Thymus (tissue), 11 donors: ENCODE measurements around the gene LRMDA. TPM values are rescaled to one million over a fixed set of nuclear protein-coding genes. Genes with fewer than 3 reads are reported as not detected.

Experiments used
- DNase-seq, 9 donors: peaks; one replicate each; pipeline ENCODE4 v3.0.0-alpha.2; 2013; ENCODE audit warnings: low spot score in 9 of 9, low read depth in 6 of 9, missing footprints in 1 of 9
- H3K27ac ChIP-seq, 2 donors: one replicate each; pipeline ENCODE4 v1.5.1; 2013; ENCODE audit warnings: control low read depth in 1 of 2, low read depth in 1 of 2, low read length in 1 of 2, mild to moderate bottlenecking in 1 of 2, moderate library complexity in 1 of 2
- H3K27me3 ChIP-seq, 2 donors: one replicate each; pipeline ENCODE4 v1.5.1; 2013; ENCODE audit warnings: low read length in 1 of 2; ENCODE audit not compliant: control insufficient read depth in 2 of 2, insufficient read depth in 1 of 2
- H3K36me3 ChIP-seq, 2 donors: one replicate each; pipeline ENCODE4 v1.5.1; 2013; ENCODE audit warnings: low read length in 1 of 2, mild to moderate bottlenecking in 1 of 2, moderate library complexity in 1 of 2; ENCODE audit not compliant: control insufficient read depth in 2 of 2, insufficient read depth in 2 of 2
- H3K4me1 ChIP-seq, 2 donors: one replicate each; pipeline ENCODE4 v1.5.1; 2013; ENCODE audit warnings: low read length in 2 of 2; ENCODE audit not compliant: control insufficient read depth in 2 of 2, insufficient read depth in 2 of 2
- H3K4me3 ChIP-seq, 2 donors: one replicate each; pipeline ENCODE4 v1.5.1; 2013; ENCODE audit warnings: low read length in 2 of 2, control low read depth in 1 of 2, mild to moderate bottlenecking in 1 of 2
- H3K9me3 ChIP-seq, 2 donors: one replicate each; pipeline ENCODE4 v1.5.1; 2013; ENCODE audit warnings: low read length in 1 of 2, mild to moderate bottlenecking in 1 of 2; ENCODE audit not compliant: control insufficient read depth in 2 of 2, insufficient read depth in 1 of 2
- WGBS: extraction: QIAGEN DNeasy Blood & Tissue Kit; methylation state at CpG from one replicate; pipeline ENCODE4 v1.1.7; 2013; 5-methylcytosine and 5-hydroxymethylcytosine counted together
- polyA plus RNA-seq: library from polyadenylated mRNA; stranded (reverse); fragments of 200-250 nt; gene quantifications from one replicate; pipeline ENCODE4 v1.2.3, GENCODE V29; 2013
- total RNA-seq: library from RNA; stranded (reverse); fragments of 120-200 nt; gene quantifications from one replicate; pipeline ENCODE4 v1.2.4, GENCODE V29; 2013
- donor health status: healthy.

Gene LRMDA
- total and polyA plus RNA-seq, 2 donors: 2.5 to 4.6 TPM

DNA sequence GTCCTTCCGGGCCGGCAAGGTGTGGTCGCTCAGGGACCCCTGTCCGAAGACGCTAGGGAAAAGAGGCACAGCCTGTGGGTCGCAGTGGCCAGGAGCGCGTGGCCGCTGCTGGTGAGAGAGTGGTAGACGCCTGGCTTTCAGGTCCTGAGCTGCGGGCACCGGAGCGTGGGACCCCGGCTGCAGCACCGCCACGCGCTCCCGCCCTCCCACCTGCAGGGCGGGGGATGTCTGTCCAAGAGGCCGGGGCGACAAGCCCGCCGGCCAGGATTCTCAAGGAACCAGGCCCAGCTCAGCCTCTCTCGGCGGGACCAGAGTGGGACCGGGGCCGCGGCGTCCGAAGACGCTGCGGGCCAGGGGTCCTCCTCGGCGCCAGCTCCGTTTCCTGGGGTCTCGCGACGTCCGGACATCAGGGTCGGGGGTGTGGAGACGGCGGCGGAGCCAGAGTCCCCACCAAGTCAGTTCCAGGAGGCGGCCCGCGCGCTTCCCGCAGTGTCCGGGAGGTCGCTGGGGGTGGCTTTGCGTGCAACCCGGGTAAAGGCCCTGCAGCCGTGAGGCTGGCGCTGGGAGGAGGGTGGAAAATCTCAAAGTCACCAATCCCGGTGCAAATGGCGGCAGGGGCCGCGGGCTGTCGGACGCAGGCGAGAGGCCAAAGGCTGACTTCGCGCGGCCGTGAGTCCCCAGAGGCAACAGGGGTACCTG is 35.3 kb upstream of the LRMDA start:
- Histone ChIP-seq H3K4me1 (peaks cover 0 to 17% of the 10 kb centered on the region in 2 donors), H3K9me3 (peaks cover 0 to 4% of the 10 kb centered on the region in 2 donors), H3K27me3 (peaks cover 57 to 94% of the 10 kb centered on the region in 2 donors), H3K27ac (peak overlapping the region; percentile 7 to 68), H3K4me3 (peak overlapping the region; percentile 22 to 29), H3K36me3 (no peaks in the 10 kb centered on the region)
- WGBS: 17% methylated on average over 65 of the region's 65 CpGs
- no peak for DNase-seq

- H3K27me3 ChIP-seq: peaks cover 65 to 97% of the 10 kb centered on the region in 2 donors
- DNase-seq: no peak
- 17% methylated on average over 70 of the region's 71 CpGs for WGBS
- peak overlapping the region; percentile 22 to 29 for H3K4me3 ChIP-seq
- peak overlapping the region; percentile 7 to 68 for H3K27ac ChIP-seq
- peaks cover 0 to 4% of the 10 kb centered on the region in 2 donors for H3K9me3 ChIP-seq
- no peaks in the 10 kb centered on the region for H3K36me3 ChIP-seq
- peaks cover 0 to 19% of the 10 kb centered on the region in 2 donors for H3K4me1 ChIP-seq
These were observed 34.6 kb upstream of the LRMDA start for GRCh38 chr10:75396631-75397495.

DNA sequence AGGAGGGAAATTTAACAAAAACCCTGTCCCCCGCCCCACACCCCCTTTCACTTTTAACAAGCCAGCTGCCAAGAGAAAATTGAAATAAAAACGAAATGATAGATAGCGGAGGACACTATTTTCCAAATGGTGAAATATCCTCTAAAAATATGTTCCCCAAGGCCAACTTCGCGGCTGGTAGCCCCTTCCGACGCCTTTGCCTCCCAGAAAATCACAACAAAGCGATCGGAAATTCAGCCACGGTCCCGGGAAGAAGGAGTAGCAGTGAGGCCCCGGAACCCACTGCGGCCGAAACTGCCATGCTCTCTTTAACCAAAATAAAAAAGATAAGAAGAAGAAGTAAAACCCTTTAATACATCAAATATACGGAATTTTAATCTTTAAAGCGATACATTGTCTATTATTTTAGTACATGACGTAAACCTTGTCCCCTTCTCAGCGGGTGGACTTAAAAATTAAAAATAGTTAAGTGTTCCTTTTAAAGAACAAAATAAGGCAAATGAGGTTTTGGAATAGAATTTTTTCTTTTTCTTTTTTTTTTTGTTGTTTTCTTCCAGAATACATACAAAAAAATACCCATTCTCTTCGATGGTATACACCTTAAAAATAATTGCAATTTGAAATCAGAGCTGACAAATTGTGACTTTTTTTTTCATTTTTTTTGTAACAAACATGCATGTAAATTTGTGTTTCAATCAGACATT is 33.8 kb upstream of the LRMDA start:
- Histone ChIP-seq H3K27me3 (peaks cover 73 to 97% of the 10 kb centered on the region in 2 donors), H3K4me3 (no peak overlapping the region), H3K27ac (peak overlapping the region in 1 of 2 donors; percentile 68), H3K4me1 (peaks cover 2 to 27% of the 10 kb centered on the region in 2 donors), H3K36me3 (no peaks in the 10 kb centered on the region), H3K9me3 (peaks cover 0 to 4% of the 10 kb centered on the region in 2 donors)
- DNase-seq: no peak
- WGBS: 94% methylated on average over 19 of the region's 19 CpGs

DNA sequence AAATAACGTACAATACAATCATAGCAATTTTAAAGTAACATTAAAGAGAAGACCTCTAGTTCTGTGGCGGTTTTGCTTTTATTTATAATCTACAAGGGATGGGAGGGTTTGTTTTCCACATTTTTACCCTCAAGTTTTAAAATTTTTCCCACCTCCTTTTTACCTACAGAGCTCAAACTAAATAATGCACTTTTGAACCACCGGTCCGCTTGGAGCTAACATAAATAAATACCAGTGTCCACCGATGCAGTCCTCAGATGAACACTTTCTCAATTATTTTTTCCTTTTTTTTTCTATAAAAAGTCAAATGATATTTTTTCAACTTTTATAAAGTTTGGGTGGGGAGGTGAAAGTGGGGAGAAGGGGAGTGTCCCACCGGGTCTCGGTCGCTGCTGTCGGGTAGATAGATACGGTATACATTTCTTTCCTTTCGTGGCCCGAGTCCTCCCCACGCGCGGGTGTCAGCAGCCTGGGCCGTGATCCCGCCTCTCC is 33.2 kb upstream of the LRMDA start:
- 88% methylated on average over 17 of the region's 17 CpGs for WGBS
- Histone ChIP-seq H3K9me3 (peaks cover 0 to 4% of the 10 kb centered on the region in 2 donors), H3K27ac (no peak overlapping the region), H3K27me3 (peaks cover 79 to 98% of the 10 kb centered on the region in 2 donors), H3K36me3 (no peaks in the 10 kb centered on the region), H3K4me1 (peaks cover 6 to 31% of the 10 kb centered on the region in 2 donors), H3K4me3 (no peak overlapping the region)
- DNase-seq: no peak

GRCh38 chr10:75398692-75399460 is 32.5 kb upstream of the LRMDA start:
- Histone ChIP-seq H3K36me3 (no peaks in the 10 kb centered on the region), H3K27me3 (peaks cover 82 to 99% of the 10 kb centered on the region in 2 donors), H3K4me1 (peaks cover 6 to 35% of the 10 kb centered on the region in 2 donors), H3K27ac (no peak overlapping the region), H3K4me3 (no peak overlapping the region), H3K9me3 (peaks cover 0 to 4% of the 10 kb centered on the region in 2 donors)
- DNase-seq: no peak
- WGBS: 93% methylated on average over 76 of the region's 76 CpGs

GRCh38 chr10:75399461-75400162 is 31.8 kb upstream of the LRMDA start:
- WGBS: 32% methylated on average over 71 of the region's 71 CpGs
- Histone ChIP-seq H3K36me3 (no peaks in the 10 kb centered on the region), H3K27ac (no peak overlapping the region), H3K27me3 (peaks cover 88 to 100% of the 10 kb centered on the region in 2 donors), H3K4me1 (peaks cover 6 to 35% of the 10 kb centered on the region in 2 donors), H3K9me3 (peaks cover 0 to 4% of the 10 kb centered on the region in 2 donors), H3K4me3 (peak overlapping the region; percentile 40 to 49)
- DNase-seq: peak in 1 of 9 donors; percentile 41

DNA sequence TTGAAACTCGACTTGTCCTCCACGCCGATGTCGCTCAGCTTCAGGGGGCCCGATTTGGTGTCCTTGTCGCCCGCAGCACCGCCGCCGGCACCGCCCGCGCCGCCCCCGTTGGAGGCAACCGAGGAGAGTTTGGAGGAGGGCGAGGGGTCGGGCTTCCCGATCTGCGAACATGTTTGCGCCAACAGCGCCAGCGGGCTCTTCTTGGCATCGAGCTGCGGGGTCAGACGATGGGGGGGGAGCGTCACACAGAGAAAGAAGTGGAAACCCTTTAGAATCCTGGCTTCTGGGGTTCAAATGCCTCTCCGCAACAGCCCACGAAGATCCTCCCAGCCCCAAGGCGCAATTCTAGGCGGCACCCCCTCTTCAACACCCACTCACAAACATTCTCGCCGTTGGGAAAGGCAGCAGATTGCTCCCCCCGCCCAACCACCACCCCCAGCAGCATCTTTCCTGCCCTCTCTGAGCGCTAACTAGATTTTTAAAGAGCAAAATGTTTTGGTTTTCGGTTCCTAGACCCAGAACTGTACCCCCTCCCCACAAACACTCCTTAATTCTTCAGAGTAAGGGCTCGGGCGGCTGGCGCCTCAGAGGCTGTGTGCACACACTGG is 31.2 kb upstream of the LRMDA start:
- WGBS: under 1% methylated on average over 39 of the region's 39 CpGs

More for the DNA sequence above, 31.2 kb upstream of the LRMDA start:
- Histone ChIP-seq H3K9me3 (peaks cover 0 to 4% of the 10 kb centered on the region in 2 donors), H3K27me3 (peaks cover 88 to 100% of the 10 kb centered on the region in 2 donors), H3K27ac (no peak overlapping the region), H3K4me3 (peak overlapping the region; percentile 40 to 49), H3K36me3 (no peaks in the 10 kb centered on the region), H3K4me1 (peaks cover 6 to 33% of the 10 kb centered on the region in 2 donors)
- no peak for DNase-seq
